Measurements from ENCODE around the gene HOXA7. TPM values are rescaled to one million over a fixed set of nuclear protein-coding genes. Genes with fewer than 3 reads are reported as not detected.

HOXA7 gene
- total and polyA plus RNA-seq, 2 experiments from 2014 or later: 0.24 TPM; not detected in 1

GRCh38 chr7:27123477-27124053 lies 32.9 kb downstream of the HOXA7 start:
- H3K4me3 ChIP-seq: no peak overlapping the region
- H3K27ac ChIP-seq (ENCODE audit: low read depth): no peak overlapping the region
- ATAC-seq (peak; percentile 53), DNase-seq (ENCODE audit: low spot score) (peak; percentile 31)
- H2AFZ ChIP-seq: no peak overlapping the region
- Mint-ChIP-seq H3K9me3 (peaks cover 6% of the 10 kb centered on the region; the same call in 1 of the 3 replicates), H3K36me3 (ENCODE audit: low read depth) (no peaks in the 10 kb centered on the region), H3K4me3 (no peak overlapping the region), H3K27me3 (ENCODE audit: insufficient read depth, low read depth, poor library complexity) (peaks cover 100% of the 10 kb centered on the region), H3K27ac (no peak overlapping the region), H3K4me1 (peaks cover 16% of the 10 kb centered on the region)
- TF ChIP-seq POLR2AphosphoS5 (IDR thresholded peaks at IDR 0.05; ENCODE audit: low read depth) (no peak), EZH2 (IDR thresholded peaks at IDR 0.05; ENCODE audit: low read depth, unreplicated experiment) (peak; percentile 62), REST (IDR thresholded peaks at IDR 0.05; ENCODE audit: unreplicated experiment) (no peak)
- H3K27me3 ChIP-seq (ENCODE audit: insufficient read depth): peaks cover 100% of the 10 kb centered on the region
- H3K4me1 ChIP-seq (ENCODE audit: insufficient read depth): peaks cover 14% of the 10 kb centered on the region; the same call in 1 of the 2 replicates
- no peak overlapping the region for H3K4me2 ChIP-seq
- no peaks in the 10 kb centered on the region for H3K36me3 ChIP-seq (ENCODE audit: insufficient read depth)
- no peaks in the 10 kb centered on the region for H3K9me2 ChIP-seq (ENCODE audit: insufficient read depth)
- peaks cover 73% of the 10 kb centered on the region for H4K20me1 ChIP-seq (replicated peaks; ENCODE audit: insufficient read depth)
- H3F3A ChIP-seq (replicated peaks; ENCODE audit: low read depth): peaks cover 62% of the 10 kb centered on the region
- H3K79me2 ChIP-seq (replicated peaks; ENCODE audit: insufficient read depth): no peaks in the 10 kb centered on the region

DNA sequence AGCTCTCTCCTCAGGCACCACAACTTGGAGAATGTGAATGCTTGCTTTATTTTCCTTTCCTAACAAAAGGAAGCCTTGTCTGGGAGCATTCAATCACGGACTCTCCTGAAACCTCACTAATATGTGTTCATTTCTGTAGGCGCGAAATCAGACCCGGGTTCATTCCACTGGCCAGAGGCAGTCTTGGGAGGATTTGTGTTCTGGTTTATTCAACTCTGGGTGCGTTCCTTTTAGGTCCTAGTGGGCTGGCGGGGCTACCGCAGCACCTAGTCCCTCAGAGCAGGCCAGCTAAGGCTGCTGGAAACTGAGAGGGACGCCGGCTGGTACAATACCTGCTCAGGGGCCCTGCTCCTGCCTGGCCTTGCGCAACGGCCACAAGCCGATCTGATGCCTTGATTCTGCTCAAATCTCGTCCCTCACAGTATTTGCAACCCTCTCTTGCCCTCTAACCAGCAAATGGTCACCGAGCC lies 33.4 kb downstream of the HOXA7 start:
- H3K36me3 ChIP-seq (ENCODE audit: insufficient read depth): no peaks in the 10 kb centered on the region
- peaks cover 16% of the 10 kb centered on the region for H3K4me1 Mint-ChIP-seq
- H3F3A ChIP-seq (replicated peaks; ENCODE audit: low read depth): peaks cover 62% of the 10 kb centered on the region
- peak overlapping the region; percentile 42; the same call in 1 of the 2 replicates for H3K4me2 ChIP-seq
- H4K20me1 ChIP-seq (replicated peaks; ENCODE audit: insufficient read depth): peaks cover 71% of the 10 kb centered on the region
- H3K27ac ChIP-seq (ENCODE audit: low read depth): no peak overlapping the region
- no peaks in the 10 kb centered on the region for H3K79me2 ChIP-seq (replicated peaks; ENCODE audit: insufficient read depth)
- peak; percentile 66 for ATAC-seq
- peaks cover 100% of the 10 kb centered on the region for H3K27me3 Mint-ChIP-seq (ENCODE audit: insufficient read depth, low read depth, poor library complexity)
- no peaks in the 10 kb centered on the region for H3K9me2 ChIP-seq (ENCODE audit: insufficient read depth)
- TF ChIP-seq EZH2phosphoT487 (IDR thresholded peaks at IDR 0.05; ENCODE audit: unreplicated experiment) (peak; percentile 80), EZH2 (IDR thresholded peaks at IDR 0.05; ENCODE audit: low read depth, unreplicated experiment) (peak; percentile 99), JUNB (IDR thresholded peaks at IDR 0.05; ENCODE audit: unreplicated experiment) (no peak)
- H2AFZ ChIP-seq: no peak overlapping the region
- no peaks in the 10 kb centered on the region for H3K36me3 Mint-ChIP-seq (ENCODE audit: low read depth)
- peaks cover 20% of the 10 kb centered on the region for H3K4me1 ChIP-seq (ENCODE audit: insufficient read depth)
- H3K27ac Mint-ChIP-seq: no peak overlapping the region
- H3K9me3 Mint-ChIP-seq: peaks cover 6% of the 10 kb centered on the region; the same call in 1 of the 3 replicates
- no peak overlapping the region for H3K4me3 Mint-ChIP-seq
- DNase-seq (ENCODE audit: low spot score): peak; percentile 54
- no peak overlapping the region for H3K4me3 ChIP-seq
- peaks cover 100% of the 10 kb centered on the region for H3K27me3 ChIP-seq (ENCODE audit: insufficient read depth)

Data from GM23338 (cell line).